Uterus (tissue), 4 donors: ENCODE measurements around the gene ZBP1. TPM values are rescaled to one million over a fixed set of nuclear protein-coding genes. Genes with fewer than 3 reads are reported as not detected.

ENCODE experiments used
- DNase-seq, 2 donors: peaks; one replicate each; pipeline ENCODE4 v3.0.0-alpha.2; 2019 to 2020
- H3K27ac ChIP-seq, 2 donors: fragments of 200-600 bp; sonication (generic); 1 replicate in 1 of 2; 2 replicates in 1 of 2; pipeline ENCODE4 v1.5.1; 2016 to 2018
- H3K27me3 ChIP-seq, 2 donors: fragments of 200-600 bp; sonication (generic); one replicate each; pipeline ENCODE4 v1.5.1; 2018 to 2019; ENCODE audit warnings: control low read depth in 1 of 2
- H3K36me3 ChIP-seq, 2 donors: fragments of 200-600 bp; sonication (generic); one replicate each; pipeline ENCODE4 v1.5.1; 2019; ENCODE audit warnings: control low read depth in 1 of 2
- H3K4me1 ChIP-seq, 2 donors: fragments of 200-600 bp; sonication (generic); one replicate each; pipeline ENCODE4 v1.5.1; 2018 to 2019; ENCODE audit warnings: control low read depth in 1 of 2
- H3K4me3 ChIP-seq, 2 donors: fragments of 200-600 bp; sonication (generic); 1 replicate in 1 of 2; 2 replicates in 1 of 2; pipeline ENCODE4 v1.5.1; 2018 to 2019; ENCODE audit warnings: mild to moderate bottlenecking in 1 of 2
- H3K9me3 ChIP-seq, 2 donors: fragments of 200-600 bp; sonication (generic); one replicate each; pipeline ENCODE4 v1.5.1; 2019; ENCODE audit warnings: control low read depth in 1 of 2
- POLR2A ChIP-seq, 2 donors: fragments of 450-650 bp; IDR thresholded peaks; one replicate each; pipeline ENCODE4 v1.6.1; 2016; ENCODE audit warnings: antibody characterized with exemption in 2 of 2, mild to moderate bottlenecking in 1 of 2, moderate library complexity in 1 of 2
- intact Hi-C: fragments of 100-400 bp; cut with DNase I; formaldehyde crosslinking; loops from one replicate; pipeline ENCODE4 v1.15.1; 2023; ENCODE audit warnings: low total_unique reads
- total RNA-seq, 4 donors: library from RNA; depleted of rRNA in 3 of 4; stranded (reverse); fragments of >200 nt in 3 of 4; gene quantifications; one replicate each; pipeline versions ENCODE4 v1.1.0 to v1.2.4, GENCODE V29; 2014 to 2023
- TF ChIP-seq, protein P1 (sequence below), 4 experiments: fragments of 200-600 bp in 2 of 4; fragments of 450-650 bp in 2 of 4; sonication (generic) in 2 of 4; IDR thresholded peaks; one replicate each; pipeline ENCODE4 v1.5.1; 2016 to 2019; ENCODE audit warnings: antibody characterized with exemption in 4 of 4, mild to moderate bottlenecking in 2 of 4, moderate library complexity in 1 of 4
- donor health status: DM: yes; HTN: yes; CAD: no.

The ZBP1 gene
- total RNA-seq, 4 donors from 2014 or later = 0.46 TPM; not detected in 3

DNA sequence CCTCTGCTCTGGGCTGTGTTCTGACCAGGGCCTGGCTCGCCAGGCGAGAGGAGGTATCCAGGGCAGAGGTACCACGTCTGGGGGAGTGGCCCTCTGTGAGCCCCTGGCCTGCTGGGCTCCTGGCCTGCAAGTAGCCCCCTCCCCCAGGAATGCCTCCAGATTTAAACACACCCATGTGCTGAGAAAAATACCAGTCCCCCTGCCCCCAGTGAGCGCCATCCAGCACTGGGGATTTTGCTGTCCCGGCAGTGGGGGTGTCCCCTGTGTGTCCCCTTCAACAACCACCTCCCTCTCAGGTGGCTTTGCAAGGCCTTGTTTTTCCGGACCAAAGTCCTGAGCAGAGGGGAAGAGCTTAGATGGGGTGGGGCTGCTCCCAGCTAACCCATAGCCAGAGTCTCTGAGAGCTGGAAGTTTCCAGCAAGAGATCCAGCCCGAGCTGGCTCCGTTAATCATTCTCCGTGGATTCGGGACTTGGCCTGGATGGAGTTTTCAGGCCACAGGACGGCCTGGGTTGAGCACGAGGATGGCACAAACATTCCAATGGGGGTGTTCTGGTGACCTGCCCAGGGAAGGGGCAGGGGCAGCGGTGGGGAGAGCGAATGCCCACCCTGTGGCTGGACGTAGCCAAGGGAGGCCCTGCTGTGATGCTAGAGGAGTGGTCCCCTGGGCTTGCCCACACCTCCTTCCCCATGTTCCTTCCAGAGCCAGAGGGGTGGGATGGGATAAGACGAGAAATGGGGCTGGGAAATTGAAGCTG, 30.3 kb downstream of the ZBP1 start:
- Histone ChIP-seq H3K36me3 (no peaks in the 10 kb centered on the region), H3K27me3 (no peaks in the 10 kb centered on the region), H3K4me3 (no peak overlapping the region), H3K9me3 (no peaks in the 10 kb centered on the region), H3K4me1 (no peaks in the 10 kb centered on the region), H3K27ac (no peak overlapping the region)
- TF ChIP-seq, protein P1, sequence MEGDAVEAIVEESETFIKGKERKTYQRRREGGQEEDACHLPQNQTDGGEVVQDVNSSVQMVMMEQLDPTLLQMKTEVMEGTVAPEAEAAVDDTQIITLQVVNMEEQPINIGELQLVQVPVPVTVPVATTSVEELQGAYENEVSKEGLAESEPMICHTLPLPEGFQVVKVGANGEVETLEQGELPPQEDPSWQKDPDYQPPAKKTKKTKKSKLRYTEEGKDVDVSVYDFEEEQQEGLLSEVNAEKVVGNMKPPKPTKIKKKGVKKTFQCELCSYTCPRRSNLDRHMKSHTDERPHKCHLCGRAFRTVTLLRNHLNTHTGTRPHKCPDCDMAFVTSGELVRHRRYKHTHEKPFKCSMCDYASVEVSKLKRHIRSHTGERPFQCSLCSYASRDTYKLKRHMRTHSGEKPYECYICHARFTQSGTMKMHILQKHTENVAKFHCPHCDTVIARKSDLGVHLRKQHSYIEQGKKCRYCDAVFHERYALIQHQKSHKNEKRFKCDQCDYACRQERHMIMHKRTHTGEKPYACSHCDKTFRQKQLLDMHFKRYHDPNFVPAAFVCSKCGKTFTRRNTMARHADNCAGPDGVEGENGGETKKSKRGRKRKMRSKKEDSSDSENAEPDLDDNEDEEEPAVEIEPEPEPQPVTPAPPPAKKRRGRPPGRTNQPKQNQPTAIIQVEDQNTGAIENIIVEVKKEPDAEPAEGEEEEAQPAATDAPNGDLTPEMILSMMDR (IDR thresholded peaks at IDR 0.05) = no peak
- TF ChIP-seq POLR2A (IDR thresholded peaks at IDR 0.05) = no peak
- intact Hi-C loops = loop anchor here (5.0 kb wide), 2 partner anchors 63 to 78 kb away; partner anchors contain the start of gene CTCFL
- DNase-seq = no peak

DNA sequence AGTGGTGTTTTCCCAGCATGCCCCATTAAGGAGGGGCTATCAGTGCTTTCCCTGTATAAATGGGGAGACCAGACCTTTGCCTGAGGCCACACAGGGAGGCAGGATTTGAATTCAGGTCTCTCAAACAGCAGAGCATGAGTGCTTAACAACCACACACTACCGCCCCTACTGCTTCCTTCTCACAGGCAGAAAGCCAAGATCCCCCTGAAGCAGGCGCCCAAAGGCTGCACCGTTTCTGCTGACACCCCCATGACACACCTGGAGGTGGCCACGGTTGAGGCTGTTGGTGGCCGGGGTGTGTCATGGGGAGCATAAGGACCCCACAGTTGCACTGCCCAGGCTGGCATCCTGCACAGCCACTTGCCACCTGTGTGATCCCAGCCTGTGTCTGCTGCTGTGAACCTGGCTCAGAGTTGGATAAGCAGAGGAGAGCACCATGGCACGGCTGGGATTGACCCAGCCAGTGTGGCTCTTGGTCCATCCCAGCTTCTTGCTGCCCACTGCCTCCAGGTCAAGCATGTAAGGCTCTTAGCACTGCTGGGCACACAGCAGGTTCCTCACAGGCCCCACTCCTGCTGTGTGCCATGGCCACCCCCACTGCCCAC, 31.0 kb downstream of the ZBP1 start:
- Histone ChIP-seq H3K9me3 (no peaks in the 10 kb centered on the region), H3K27me3 (no peaks in the 10 kb centered on the region), H3K36me3 (no peaks in the 10 kb centered on the region), H3K4me1 (no peaks in the 10 kb centered on the region), H3K27ac (no peak overlapping the region), H3K4me3 (no peak overlapping the region)
- DNase-seq = no peak
- intact Hi-C loops = loop anchor here (5.0 kb wide), 1 partner anchor 62 kb away; the partner anchor contains the start of gene CTCFL
- TF ChIP-seq, protein P1 (IDR thresholded peaks at IDR 0.05) = no peak
- TF ChIP-seq POLR2A (IDR thresholded peaks at IDR 0.05) = no peak

DNA sequence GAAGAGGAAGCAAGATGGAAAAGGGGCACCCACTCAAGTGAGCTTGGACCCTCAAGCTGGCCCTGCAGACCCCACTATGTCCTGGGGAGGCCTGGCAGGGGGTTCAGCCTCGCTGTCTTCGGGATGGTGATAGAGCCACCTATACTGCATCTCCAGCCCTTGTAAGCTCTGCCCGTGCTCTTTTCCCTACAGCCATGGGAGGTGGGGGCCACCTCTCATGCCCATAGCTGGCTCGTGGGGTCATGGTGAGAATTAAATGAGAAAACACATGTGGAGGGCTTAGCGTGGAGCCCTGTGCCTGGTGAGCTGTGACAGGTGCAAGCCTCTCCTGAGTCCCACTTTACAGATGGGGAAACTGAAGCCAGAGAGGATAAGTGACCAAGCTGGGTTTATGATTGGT, 31.6 kb downstream of the ZBP1 start:
- no peak for TF ChIP-seq POLR2A (IDR thresholded peaks at IDR 0.05)
- TF ChIP-seq, protein P1 (IDR thresholded peaks at IDR 0.05) = no peak
- Histone ChIP-seq H3K4me1 (no peaks in the 10 kb centered on the region), H3K27me3 (no peaks in the 10 kb centered on the region), H3K9me3 (no peaks in the 10 kb centered on the region), H3K4me3 (no peak overlapping the region), H3K27ac (no peak overlapping the region), H3K36me3 (no peaks in the 10 kb centered on the region)
- DNase-seq = no peak
- intact Hi-C loops = loop anchor here (5.0 kb wide), 1 partner anchor 61 kb away; the partner anchor contains the start of gene CTCFL

DNA sequence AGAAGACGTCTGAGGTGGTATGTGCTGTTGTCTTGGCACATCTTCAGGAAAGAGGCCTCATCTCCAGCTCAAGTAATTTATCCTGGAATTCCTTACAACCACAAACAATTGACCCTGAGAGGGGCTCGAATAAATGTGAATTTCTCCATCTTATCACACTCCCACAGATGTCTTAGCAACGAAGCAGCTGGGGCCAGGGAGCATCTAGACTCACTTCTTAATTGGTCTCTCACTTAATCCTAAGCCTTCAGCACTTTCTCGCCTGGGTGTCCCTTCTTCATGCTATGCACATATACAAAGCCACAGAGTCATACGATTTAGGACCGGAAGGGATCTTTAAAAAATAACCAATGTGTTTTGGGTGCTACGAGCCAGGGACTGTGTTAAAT, 32.2 kb downstream of the ZBP1 start:
- Histone ChIP-seq H3K4me1 (peaks cover 0 to 3% of the 10 kb centered on the region in 2 donors), H3K36me3 (no peaks in the 10 kb centered on the region), H3K9me3 (no peaks in the 10 kb centered on the region), H3K27ac (no peak overlapping the region), H3K27me3 (no peaks in the 10 kb centered on the region), H3K4me3 (no peak overlapping the region)
- no peak for TF ChIP-seq POLR2A (IDR thresholded peaks at IDR 0.05)
- TF ChIP-seq, protein P1 (IDR thresholded peaks at IDR 0.05) = no peak
- intact Hi-C loops = loop anchor here (5.0 kb wide), 1 partner anchor 61 kb away; the partner anchor contains the start of gene CTCFL
- no peak for DNase-seq
